GM21423 (cell line): ENCODE data around the gene MLST8.
"Not testable (repeated sequence)": the region's sequence is repeated elsewhere in the genome, so short reads cannot be mapped to it uniquely, and the experiment has no call there.

Source experiments
- ATAC-seq: cut with Tn5 transposase; IDR thresholded peaks from one replicate; pipeline ENCODE4 v1.9.1; 2021; ENCODE audit warnings: mild to moderate bottlenecking, moderate library complexity; ENCODE audit not compliant: unreplicated experiment

The MLST8 gene

DNA sequence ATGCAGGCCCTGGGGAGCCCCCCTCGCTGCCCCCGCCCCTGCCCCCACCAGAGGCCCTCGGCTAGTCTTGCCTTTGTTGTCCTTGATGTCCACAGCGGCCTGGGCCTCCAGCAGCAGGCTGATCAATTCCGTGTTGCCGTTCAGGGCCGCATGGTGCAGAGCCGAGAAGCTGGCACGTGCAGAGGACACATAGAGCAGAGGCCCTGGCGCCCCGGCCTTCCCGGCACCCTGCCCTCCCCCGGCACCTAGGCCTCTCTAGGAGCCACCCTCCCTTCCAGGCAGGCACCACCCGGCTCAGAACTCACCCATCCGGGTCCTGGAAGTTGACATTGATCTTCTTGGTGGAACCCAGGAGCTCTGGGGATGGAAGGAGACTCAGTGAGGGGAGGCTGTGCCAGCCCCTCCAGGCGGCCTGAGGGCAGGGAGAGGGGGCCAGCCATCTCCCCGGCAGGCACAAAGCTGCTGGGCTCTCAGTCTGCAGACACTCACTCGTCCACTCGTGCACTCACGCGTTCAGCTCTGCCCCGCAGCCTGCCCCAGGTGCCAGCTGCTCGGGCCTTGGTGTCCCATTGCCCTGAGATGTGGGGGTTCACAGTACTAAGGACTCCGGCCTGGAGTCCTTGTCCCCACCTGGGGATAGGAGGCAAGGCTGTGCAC, 15.1 kb upstream of the MLST8 start:
- ATAC-seq, result no peak

DNA sequence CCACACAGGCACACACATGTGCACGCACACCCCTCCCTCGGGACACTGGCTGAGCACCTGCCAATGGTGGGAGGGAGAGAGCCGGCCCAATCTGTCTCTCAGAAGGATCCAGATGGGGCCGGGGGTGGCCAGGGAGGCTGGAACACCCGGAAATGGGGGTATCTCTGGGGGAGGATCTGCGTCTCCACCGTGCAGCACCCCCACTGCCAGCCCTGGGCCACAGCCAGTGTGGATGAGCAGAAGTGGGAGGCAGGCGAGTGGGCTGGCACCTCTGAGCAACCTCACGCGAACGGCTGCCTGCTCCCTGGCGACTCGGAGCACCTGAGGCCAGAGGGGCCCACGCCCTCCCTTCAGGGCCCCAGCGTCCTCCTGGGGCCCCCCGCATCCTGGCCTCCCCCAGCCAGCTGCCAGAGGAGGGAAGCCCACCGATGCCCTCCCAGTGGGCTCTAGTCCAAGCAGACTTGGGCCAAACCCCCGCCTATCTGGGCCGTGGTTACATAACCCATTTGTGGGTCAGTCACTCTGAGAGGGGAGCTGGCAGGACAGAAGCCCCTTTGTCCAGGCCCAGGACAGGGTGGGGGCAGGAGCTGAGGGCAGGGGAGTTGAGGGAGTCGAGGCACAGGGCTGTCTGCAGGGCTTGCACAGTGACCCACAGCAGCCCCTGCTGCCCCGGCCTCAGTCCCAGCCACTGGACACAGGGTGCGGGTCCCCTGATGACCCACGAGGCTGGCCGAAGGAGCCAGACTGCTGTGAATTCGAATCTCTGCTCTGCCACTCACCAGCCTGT, 14.4 kb upstream of the MLST8 start:
- no peak for ATAC-seq

DNA sequence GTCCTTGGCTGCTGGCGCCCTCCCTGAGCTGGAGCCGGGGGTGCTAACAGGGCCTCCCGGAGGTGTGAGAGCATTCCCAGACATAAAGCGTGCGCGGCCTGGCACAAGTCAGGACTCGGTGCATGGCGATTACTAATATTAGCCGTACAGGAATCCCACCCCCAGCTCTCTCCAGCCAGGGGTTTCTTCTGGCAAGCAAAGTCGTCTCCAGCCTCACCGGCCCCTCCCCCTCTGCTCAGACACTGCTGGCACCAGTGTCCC, 13.9 kb upstream of the MLST8 start:
- no peak for ATAC-seq

DNA sequence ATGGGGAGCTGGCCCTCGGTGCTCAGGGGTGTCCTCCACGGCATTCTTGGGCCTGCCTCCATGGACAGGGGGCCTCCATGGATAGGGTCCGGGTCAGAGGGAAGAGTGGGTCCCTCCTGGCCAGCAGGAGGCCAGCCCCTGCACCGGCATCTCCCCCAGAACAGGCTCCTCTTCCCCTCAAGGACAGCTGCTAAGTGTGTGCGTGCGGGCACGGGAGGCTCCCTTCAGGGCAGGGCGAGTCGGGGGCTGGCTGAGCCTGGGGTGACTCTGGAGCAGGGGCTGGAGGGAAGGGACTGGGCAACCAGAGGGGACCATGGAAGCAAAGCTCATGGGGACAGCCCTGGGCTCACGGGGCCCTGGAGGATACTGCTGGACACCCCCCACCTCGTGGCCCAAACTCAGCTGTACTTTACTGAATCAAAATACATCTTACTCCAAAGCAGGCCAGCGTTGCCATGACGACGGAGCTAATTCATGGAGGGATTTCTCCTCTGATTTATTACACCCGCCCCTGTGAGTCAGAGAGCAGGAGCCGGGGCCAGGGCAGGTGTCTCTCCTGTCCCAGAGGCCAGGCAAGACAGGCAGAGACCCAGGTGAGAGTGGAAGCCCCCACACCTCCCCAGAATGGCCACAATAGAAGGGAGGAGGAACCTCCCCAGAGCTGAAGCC, 11.0 kb upstream of the MLST8 start:
- no peak for ATAC-seq

GRCh38 chr16:2194852-2195321, 10.4 kb upstream of the MLST8 start:
- no peak for ATAC-seq

DNA sequence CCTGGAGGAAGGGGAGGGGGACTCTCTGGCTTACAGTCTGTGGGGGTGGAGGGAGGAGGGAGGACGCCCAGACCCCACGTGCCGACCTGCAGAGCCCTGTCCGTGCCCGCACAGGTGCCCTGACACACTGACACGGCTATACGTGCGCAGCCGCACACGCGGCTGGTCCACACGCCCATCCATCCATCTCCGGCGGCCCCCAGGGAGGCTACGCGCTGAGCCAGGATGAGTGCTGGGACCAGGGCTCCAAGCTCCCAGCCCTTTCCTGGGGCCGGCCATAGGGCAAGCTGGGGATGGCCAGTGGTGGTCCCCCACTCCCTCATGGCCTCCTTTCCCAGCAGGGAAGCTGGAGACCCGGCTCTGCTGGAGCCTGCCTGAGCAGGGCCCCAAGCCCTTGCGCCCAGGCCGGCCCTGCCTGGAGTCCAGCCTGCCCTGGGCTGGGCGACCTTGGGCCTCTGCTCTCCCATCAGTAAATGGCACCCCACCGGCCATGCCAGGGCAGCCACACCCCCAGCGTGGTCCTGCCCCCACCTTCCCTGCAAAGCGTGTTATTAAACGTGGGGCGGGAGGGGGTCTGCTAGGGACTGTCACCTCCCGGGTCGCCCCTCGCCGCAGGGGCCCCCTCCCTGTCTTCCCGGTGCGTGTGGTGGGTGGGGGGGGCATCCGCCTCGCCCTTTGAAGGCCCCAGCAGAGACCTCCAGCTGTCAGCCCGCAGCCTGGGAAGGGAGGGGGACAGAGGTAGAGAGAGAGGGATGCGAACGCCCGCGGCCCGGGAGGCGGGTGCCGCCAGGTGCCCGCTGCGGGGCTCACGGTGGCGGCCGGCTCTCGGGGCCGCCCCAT, 9.7 kb upstream of the MLST8 start:
- no peak for ATAC-seq

DNA sequence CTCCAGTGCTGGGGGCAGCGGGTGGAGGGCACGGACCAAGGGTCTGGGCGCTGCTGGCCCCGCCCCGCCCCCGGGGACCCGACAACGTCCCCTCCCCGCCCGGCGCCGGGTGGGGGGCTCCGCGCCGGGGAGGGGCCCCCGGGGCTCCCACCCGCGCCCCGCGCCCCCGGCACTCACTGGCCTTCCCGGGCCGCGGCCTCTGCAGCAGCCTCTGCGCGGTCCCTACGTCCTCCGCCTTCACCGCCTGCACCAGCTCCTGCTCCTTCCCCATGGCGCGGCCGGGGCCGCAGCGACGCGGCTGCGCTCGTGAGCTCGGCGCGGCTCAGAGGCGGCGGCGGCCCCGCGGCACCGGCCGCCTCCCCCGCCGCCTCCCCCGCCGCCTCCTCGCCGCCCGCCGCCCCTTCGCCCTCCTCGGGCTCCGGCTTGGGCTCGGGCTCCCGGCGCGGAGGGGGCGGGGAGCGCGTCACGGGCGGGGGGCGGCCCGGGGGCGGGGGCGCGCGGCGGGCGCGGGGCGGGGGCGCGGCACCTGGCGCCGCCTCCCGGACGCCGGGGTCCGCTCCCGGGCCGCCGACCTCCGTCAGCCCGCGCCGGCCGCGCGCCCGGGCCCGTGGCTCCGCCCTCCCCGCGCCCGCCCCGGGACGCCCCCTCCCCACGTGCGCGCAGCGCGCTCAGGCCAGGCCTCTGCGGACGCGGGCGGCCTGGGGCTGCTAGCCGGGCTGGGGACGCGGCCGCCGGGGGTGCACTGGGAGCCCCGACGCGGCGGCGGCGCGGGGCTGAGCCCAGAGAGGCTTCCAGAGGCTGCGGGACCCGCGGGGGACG, 8.9 kb upstream of the MLST8 start, which contains the start of gene CASKIN1:
TSS of gene CASKIN1 (minus strand) at position 444 of the 819 bp plus-strand sequence. CDS start at position 271, 173 bp downstream.
- ATAC-seq, result no peak

- no peak for ATAC-seq
These were observed 8.2 kb upstream of the MLST8 start for GRCh38 chr16:2196981-2197511.

GRCh38 chr16:2197765-2198164, 7.5 kb upstream of the MLST8 start:
- ATAC-seq, result no peak

GRCh38 chr16:2198283-2198682, 7.0 kb upstream of the MLST8 start:
- ATAC-seq, result no peak

GRCh38 chr16:2199095-2199494, 6.2 kb upstream of the MLST8 start:
- ATAC-seq, result no peak

- ATAC-seq, result no peak
These were observed 5.6 kb upstream of the MLST8 start for GRCh38 chr16:2199621-2200139.

- ATAC-seq, result no peak
These were observed 4.9 kb upstream of the MLST8 start for GRCh38 chr16:2200313-2200712.

- ATAC-seq, result not testable (repeated sequence)
These were observed 2.0 kb upstream of the MLST8 start for GRCh38 chr16:2203119-2203688.

GRCh38 chr16:2204416-2205103, 694 bp upstream of the MLST8 start:
- no peak for ATAC-seq

- ATAC-seq, result peak; percentile 8
These were observed 686 bp downstream of the MLST8 start for GRCh38 chr16:2205967-2206313.

- ATAC-seq, result no peak
These were observed 1.1 kb downstream of the MLST8 start for GRCh38 chr16:2206420-2206779.

GRCh38 chr16:2206780-2207433, 1.7 kb downstream of the MLST8 start:
- ATAC-seq, result no peak
